Body of pancreas (tissue), 4 donors: ENCODE results near the gene YIPF2. TPM values are rescaled to one million over a fixed set of nuclear protein-coding genes. Genes with fewer than 3 reads are reported as not detected.
"Not testable (repeated sequence)": the region's sequence is repeated elsewhere in the genome, so short reads cannot be mapped to it uniquely, and the experiment has no call there.

Source experiments
- ATAC-seq: fragments of 150-250 bp; one replicate; pipeline ENCODE4 v1.9.1; 2016
- DNase-seq, 4 donors: peaks; one replicate each; pipeline ENCODE4 v3.0.0-alpha.2; 2019
- H3K27ac ChIP-seq, 4 donors: fragments of 200-600 bp; sonication (generic); 1 replicate in 3 of 4; 2 replicates in 1 of 4; pipeline versions ENCODE4 v1.5.1 to v1.6.1; 2016 to 2019; ENCODE audit warnings: mild to moderate bottlenecking in 1 of 4, mixed read lengths in 1 of 4, moderate library complexity in 1 of 4
- H3K27me3 ChIP-seq, 2 donors: fragments of 200-600 bp; sonication (generic); one replicate each; pipeline ENCODE4 v1.6.0; 2016; ENCODE audit warnings: mild to moderate bottlenecking in 1 of 2
- H3K36me3 ChIP-seq, 2 donors: fragments of 200-600 bp; sonication (generic); replicated peaks in 1 of 2; 2 replicates each; pipeline ENCODE4 v1.5.1; 2016; ENCODE audit warnings: low read depth in 2 of 2; ENCODE audit not compliant: insufficient read depth in 1 of 2
- H3K4me1 ChIP-seq: fragments of 200-600 bp; sonication (generic); one replicate; pipeline ENCODE4 v1.6.0; 2016
- H3K4me3 ChIP-seq, 2 donors: fragments of 200-600 bp; sonication (generic); 1 replicate in 1 of 2; 2 replicates in 1 of 2; pipeline ENCODE4 v1.5.1; 2016 to 2019
- H3K9me3 ChIP-seq, 3 donors: fragments of 200-600 bp; sonication (generic); 1 replicate in 2 of 3; 2 replicates in 1 of 3; pipeline ENCODE4 v1.5.1; 2016
- POLR2A ChIP-seq, 3 donors: fragments of 450-650 bp; IDR thresholded peaks; one replicate each; pipeline ENCODE4 v1.6.1; 2016; ENCODE audit warnings: antibody characterized with exemption in 3 of 3, mild to moderate bottlenecking in 2 of 3
- WGBS, 2 donors: methylation state at CpG; one replicate each; pipeline ENCODE4 v1.1.5; 2017; 5-methylcytosine and 5-hydroxymethylcytosine counted together
- intact Hi-C: fragments of 100-400 bp; cut with DNase I; formaldehyde crosslinking; loops from one replicate; pipeline ENCODE4 v1.15.1; 2023
- total RNA-seq, 2 donors: library from RNA; depleted of rRNA; stranded (reverse); fragments of >200 nt; gene quantifications; one replicate each; pipeline ENCODE4 v1.1.0, GENCODE V29; 2016
- TF ChIP-seq, protein P1 (sequence below), 7 experiments: fragments of 450-650 bp in 4 of 7; fragments of 200-600 bp in 3 of 7; sonication (generic) in 3 of 7; IDR thresholded peaks; one replicate each; pipeline ENCODE4 v1.5.1; 2016 to 2019; ENCODE audit warnings: antibody characterized with exemption in 7 of 7

Gene YIPF2
- total RNA-seq, 2 donors from 2014 or later, result 52.7 to 55.3 TPM

DNA sequence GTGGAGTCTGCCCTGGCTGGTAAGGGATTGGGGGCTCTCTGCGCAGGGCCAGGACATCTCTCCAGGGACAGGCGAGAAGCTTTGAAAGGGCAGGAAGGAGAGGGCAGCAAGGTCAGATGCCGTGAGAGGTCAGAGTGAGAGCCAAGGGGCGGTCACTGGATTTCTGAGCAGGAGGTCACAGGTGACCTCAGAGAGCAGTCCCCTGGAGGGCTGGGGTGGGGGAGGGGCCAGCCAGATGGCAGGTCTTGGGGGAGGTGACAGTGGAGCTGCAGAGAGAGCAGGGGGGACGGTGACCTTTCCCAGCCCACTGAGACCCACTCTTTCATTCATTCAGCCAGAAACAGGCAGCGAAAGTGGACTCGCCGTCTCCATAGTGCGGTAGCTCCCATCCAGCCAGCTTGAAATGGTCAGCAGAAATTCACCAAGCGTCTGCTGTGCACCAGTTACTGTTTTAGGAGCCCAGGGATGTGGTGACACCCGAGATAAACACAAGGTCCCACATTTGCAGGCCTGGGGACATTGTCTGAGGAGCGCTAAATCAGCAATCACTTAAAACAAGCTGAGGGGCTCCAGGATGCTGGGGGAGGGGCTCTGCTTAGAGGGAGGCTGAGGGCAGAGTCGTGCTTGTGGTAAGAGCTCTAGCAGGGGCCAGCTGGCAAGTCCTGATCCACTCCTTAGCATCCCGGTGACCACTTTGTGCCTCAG is 46.9 kb downstream of the YIPF2 start:
- Histone ChIP-seq H3K27ac (no peak overlapping the region), H3K4me1 (peaks cover 10% of the 10 kb centered on the region), H3K4me3 (no peak overlapping the region), H3K36me3 (no peaks in the 10 kb centered on the region), H3K27me3 (no peaks in the 10 kb centered on the region), H3K9me3 (no peaks in the 10 kb centered on the region)
- 79 to 84% methylated on average over 12 to 14 of the region's 14 CpGs for WGBS, 2 donors
- ATAC-seq, result no peak
- TF ChIP-seq, protein P1, sequence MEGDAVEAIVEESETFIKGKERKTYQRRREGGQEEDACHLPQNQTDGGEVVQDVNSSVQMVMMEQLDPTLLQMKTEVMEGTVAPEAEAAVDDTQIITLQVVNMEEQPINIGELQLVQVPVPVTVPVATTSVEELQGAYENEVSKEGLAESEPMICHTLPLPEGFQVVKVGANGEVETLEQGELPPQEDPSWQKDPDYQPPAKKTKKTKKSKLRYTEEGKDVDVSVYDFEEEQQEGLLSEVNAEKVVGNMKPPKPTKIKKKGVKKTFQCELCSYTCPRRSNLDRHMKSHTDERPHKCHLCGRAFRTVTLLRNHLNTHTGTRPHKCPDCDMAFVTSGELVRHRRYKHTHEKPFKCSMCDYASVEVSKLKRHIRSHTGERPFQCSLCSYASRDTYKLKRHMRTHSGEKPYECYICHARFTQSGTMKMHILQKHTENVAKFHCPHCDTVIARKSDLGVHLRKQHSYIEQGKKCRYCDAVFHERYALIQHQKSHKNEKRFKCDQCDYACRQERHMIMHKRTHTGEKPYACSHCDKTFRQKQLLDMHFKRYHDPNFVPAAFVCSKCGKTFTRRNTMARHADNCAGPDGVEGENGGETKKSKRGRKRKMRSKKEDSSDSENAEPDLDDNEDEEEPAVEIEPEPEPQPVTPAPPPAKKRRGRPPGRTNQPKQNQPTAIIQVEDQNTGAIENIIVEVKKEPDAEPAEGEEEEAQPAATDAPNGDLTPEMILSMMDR (IDR thresholded peaks at IDR 0.05), result no peak
- no peak for TF ChIP-seq POLR2A (IDR thresholded peaks at IDR 0.05)
- no peak for DNase-seq
- intact Hi-C loops, result no loop called here

DNA sequence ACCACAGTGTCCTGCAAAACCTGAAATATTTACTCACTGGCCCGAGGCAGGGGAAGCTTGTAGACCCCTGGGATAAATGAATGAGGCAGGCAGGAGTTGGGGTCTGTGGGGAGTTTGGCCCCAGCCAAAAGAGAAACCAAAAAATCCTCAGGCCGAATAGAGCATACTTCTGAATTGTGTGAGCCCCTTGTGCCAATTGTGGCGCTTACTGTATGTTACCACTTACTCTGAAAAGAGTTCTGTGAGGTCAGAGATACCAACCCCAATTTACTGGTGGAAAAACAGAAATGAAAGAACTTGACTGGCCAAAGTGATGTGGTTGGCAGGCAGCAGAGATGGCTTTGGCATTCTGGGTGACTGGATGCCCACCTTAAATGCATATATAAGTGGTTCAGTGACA is 50.2 kb downstream of the YIPF2 start:
- Histone ChIP-seq H3K27me3 (no peaks in the 10 kb centered on the region), H3K4me3 (no peak overlapping the region), H3K27ac (no peak overlapping the region), H3K9me3 (no peaks in the 10 kb centered on the region), H3K36me3 (no peaks in the 10 kb centered on the region), H3K4me1 (peaks cover 18% of the 10 kb centered on the region)
- TF ChIP-seq, protein P1 (IDR thresholded peaks at IDR 0.05), result no peak
- intact Hi-C loops, result loop anchor here (10.0 kb wide), 1 partner anchor 47 kb away; the partner anchor contains the start of genes TIMM29 and YIPF2
- DNase-seq, result no peak
- 83 to 92% methylated on average over 3 of the region's 3 CpGs for WGBS, 2 donors
- ATAC-seq, result no peak

DNA sequence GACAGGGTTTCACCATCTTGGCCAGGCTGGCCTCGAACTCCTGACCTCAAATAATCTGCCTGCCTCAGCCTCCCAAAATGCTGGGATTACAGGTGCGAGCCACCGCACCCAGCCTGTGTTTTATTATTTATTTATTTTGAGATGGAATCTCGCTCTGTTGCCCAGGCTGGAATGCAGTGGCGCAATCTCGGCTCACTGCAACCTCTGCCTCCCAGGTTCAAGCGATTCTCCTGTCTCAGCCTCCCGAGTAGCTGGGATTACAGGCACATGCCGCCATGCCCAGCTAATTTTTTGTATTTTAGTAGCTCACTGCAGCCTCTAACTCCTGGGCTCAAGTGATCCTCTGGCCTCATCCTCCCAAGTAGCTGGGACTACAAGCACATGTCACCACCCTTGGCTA is 50.8 kb downstream of the YIPF2 start:
- 91 to 96% methylated on average over 9 of the region's 9 CpGs for WGBS, 2 donors
- not testable (repeated sequence) for ATAC-seq, H3K27ac ChIP-seq, H3K27me3 ChIP-seq, H3K9me3 ChIP-seq, H3K4me3 ChIP-seq, DNase-seq, H3K36me3 ChIP-seq
- H3K4me1 ChIP-seq, result peaks cover 25% of the 10 kb centered on the region
- intact Hi-C loops, result loop anchor here (10.0 kb wide), 1 partner anchor 47 kb away; the partner anchor contains the start of genes TIMM29 and YIPF2

DNA sequence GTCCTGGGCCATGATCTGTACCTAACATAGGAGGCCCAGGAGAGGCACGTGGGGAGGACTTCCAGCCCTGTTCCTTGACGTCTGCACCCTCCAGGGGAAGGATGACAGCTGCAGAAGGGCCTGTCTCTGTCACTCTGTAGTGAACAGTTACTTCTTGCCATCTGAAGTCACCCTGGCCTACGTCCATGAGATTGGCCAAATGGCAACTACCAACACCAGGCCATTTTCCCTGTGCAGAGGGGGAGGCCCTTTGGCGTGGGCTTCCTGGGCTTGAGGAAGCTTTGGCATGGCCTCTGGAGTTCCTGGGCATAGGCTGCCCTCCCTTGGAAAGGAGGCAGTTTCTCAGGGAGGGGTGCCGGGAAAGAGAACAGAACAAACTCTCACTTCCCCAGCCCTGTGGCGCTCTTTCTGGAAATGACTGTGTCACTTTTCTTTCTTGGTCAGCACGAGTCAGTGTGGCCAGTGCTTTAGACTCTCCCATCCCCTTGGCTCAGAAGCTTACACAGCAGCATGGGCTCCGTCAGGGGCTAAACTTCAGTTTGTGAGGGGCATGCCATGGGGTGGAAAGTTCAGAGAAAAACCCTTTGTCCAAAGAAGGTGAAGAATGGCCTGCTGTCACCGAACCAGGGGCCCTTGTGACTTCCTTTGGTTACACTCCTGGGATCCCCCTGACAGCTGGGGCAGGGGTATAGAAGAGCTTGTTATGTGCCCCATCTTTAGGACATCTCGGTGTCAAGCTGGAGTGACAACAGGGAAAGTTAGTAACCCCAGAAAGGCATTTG is 51.8 kb downstream of the YIPF2 start:
- Histone ChIP-seq H3K27me3 (no peaks in the 10 kb centered on the region), H3K4me1 (peaks cover 30% of the 10 kb centered on the region), H3K9me3 (no peaks in the 10 kb centered on the region), H3K27ac (peak overlapping the region in 3 of 4 donors; percentile 37 to 43 (median 39)), H3K36me3 (no peaks in the 10 kb centered on the region), H3K4me3 (no peak overlapping the region)
- peak; percentile 3 for ATAC-seq
- TF ChIP-seq, protein P1 (IDR thresholded peaks at IDR 0.05), result no peak
- no peak for TF ChIP-seq POLR2A (IDR thresholded peaks at IDR 0.05)
- DNase-seq, result peak; percentile 23 to 72 (median 50)
- 54 to 90% methylated on average over 6 to 10 of the region's 10 CpGs for WGBS, 2 donors
- intact Hi-C loops, result loop anchor here (10.0 kb wide), 1 partner anchor 48 kb away; the partner anchor contains the start of genes TIMM29 and YIPF2

DNA sequence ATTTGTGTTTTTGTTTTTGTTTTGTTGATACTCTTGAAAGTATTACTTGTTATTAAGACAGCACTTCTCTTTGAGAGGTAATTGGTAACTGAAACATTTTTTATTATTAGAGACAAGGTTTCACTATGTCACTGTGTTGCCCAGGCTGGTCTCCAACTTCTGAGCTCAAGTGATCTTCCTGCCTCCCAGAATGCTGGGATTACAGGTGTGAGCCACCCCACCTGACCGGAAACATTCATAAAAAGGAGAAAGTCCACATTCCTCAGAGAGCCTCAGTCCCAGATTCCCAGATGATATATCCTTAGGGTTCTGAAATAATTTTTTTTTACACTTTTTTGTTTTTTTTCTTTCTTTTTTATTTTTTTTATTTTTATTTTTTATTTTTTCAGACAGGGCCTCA is 54.4 kb downstream of the YIPF2 start:
- WGBS, 2 donors, result 79 to 88% methylated on average over 1 of the region's 1 CpG
- ATAC-seq, result no peak

More for the DNA sequence above, 54.4 kb downstream of the YIPF2 start:
- Histone ChIP-seq H3K27ac (no peak overlapping the region), H3K36me3 (no peaks in the 10 kb centered on the region), H3K4me1 (peaks cover 36% of the 10 kb centered on the region), H3K27me3 (no peaks in the 10 kb centered on the region), H3K4me3 (no peak overlapping the region), H3K9me3 (no peaks in the 10 kb centered on the region)
- TF ChIP-seq POLR2A (IDR thresholded peaks at IDR 0.05), result no peak
- TF ChIP-seq, protein P1 (IDR thresholded peaks at IDR 0.05), result no peak
- intact Hi-C loops, result loop anchor here (10.0 kb wide), 1 partner anchor 51 kb away; the partner anchor contains the start of genes TIMM29 and YIPF2
- DNase-seq, result no peak
